Naive B cell (primary cell): Measurements from ENCODE around the gene SETD1B. TPM values are rescaled to one million over a fixed set of nuclear protein-coding genes. Genes with fewer than 3 reads are reported as not detected.

ENCODE experiments used
- ATAC-seq, 2 donors: fragments of 150-1000 bp; cut with Tn5 transposase; 2 replicates each; pipeline ENCODE4 v1.10.0; 2021; ENCODE audit warnings: low read depth in 2 of 2, mild to moderate bottlenecking in 2 of 2, moderate library complexity in 2 of 2
- DNase-seq: peaks from one replicate; pipeline ENCODE4 v3.0.0; 2022
- H3K27ac Mint-ChIP-seq, 6 donors: one replicate each; pipeline ENCODE4 v1.8.0; 2020 to 2022; ENCODE audit warnings: mild to moderate bottlenecking in 6 of 6, mixed read lengths in 6 of 6, moderate library complexity in 5 of 6, inconsistent platforms in 2 of 6
- H3K27me3 Mint-ChIP-seq, 3 donors: one replicate each; pipeline ENCODE4 v1.8.0; 2021 to 2022; ENCODE audit warnings: mixed read lengths in 3 of 3, mild to moderate bottlenecking in 1 of 3
- H3K36me3 Mint-ChIP-seq, 2 donors: one replicate each; pipeline ENCODE4 v1.8.0; 2020 to 2022; ENCODE audit warnings: mixed read lengths in 2 of 2, inconsistent platforms in 1 of 2, mild to moderate bottlenecking in 1 of 2
- H3K4me1 Mint-ChIP-seq, 3 donors: one replicate each; pipeline ENCODE4 v1.8.0; 2020 to 2022; ENCODE audit warnings: mixed read lengths in 3 of 3, inconsistent platforms in 1 of 3, mild to moderate bottlenecking in 1 of 3, moderate library complexity in 1 of 3
- H3K4me3 Mint-ChIP-seq, 8 donors: one replicate each; pipeline ENCODE4 v1.8.0; 2020 to 2022; ENCODE audit warnings: mild to moderate bottlenecking in 8 of 8, mixed read lengths in 8 of 8, moderate library complexity in 8 of 8, inconsistent platforms in 2 of 8
- H3K9me3 Mint-ChIP-seq, 7 donors: one replicate each; pipeline ENCODE4 v1.8.0; 2020 to 2022; ENCODE audit warnings: mixed read lengths in 7 of 7, mild to moderate bottlenecking in 5 of 7, inconsistent platforms in 2 of 7, moderate library complexity in 1 of 7
- polyA plus RNA-seq, 6 donors: library from polyadenylated mRNA; unstranded; fragments of 300-500 nt; fragmentation: Illumina TruSeq; gene quantifications; one replicate each; pipeline ENCODE4 v1.2.3, GENCODE V29; 2021; ENCODE audit warnings: low read depth in 6 of 6

Gene SETD1B
- polyA plus RNA-seq, 6 donors from 2014 or later, result 0.64 to 3.0 (median 0.91) TPM

DNA sequence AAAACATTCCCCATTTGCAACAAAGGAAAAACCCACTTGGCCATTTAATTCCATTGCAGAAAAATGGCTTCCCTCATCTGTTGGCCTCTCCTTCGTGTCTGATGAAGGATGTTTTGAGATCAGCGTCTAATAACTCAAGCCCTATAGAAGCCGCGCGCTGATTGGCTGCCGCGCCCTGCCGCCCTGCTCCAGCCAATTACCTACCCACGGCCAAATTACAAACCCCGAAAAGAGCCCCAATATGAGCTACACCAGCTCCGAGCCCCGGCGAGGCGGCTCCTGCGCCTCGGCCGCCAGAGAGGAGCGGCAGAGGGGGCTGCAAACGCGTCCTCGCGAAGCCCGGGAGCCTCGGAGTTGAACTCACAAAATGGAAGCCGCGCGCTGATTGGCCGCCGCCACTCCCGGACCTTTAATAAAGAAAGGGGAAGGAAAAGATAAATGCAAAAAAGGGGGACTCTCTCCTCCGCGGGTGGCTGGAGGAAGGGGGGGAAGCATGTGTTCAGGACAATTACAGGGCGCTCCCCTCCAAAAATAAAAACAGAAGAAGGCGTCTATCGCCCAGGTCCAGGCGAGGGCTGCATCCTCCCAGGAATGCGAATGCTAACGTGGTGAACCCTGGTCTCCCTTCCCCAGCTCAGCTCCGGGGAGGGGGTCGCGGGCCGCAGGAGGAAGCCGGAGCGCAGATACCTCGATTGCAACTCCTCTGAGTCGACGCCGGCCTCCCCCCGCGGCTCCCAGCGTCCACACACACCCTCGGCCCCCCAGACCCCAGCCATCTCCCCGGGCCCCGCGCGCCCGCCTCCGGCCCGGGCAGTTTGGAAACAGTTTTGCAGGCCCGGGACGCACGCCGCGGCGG is 738 bp upstream of the SETD1B start:
- ATAC-seq (peak; percentile 46 to 56), DNase-seq (peak; percentile 97)
- H3K4me3 Mint-ChIP-seq, result peak overlapping the region; percentile 90 to 99 (median 96)
- no peaks in the 10 kb centered on the region for H3K9me3 Mint-ChIP-seq
- peak overlapping the region; percentile 94 to 99 (median 98) for H3K27ac Mint-ChIP-seq
- H3K27me3 Mint-ChIP-seq, result no peaks in the 10 kb centered on the region
- H3K36me3 Mint-ChIP-seq, result peaks cover 4 to 7% of the 10 kb centered on the region in 2 donors
- H3K4me1 Mint-ChIP-seq, result peaks cover 43 to 58% (median 45%) of the 10 kb centered on the region in 3 donors

GRCh38 chr12:121804417-121805111 is 755 bp downstream of the SETD1B start:
- no peaks in the 10 kb centered on the region for H3K9me3 Mint-ChIP-seq
- H3K27ac Mint-ChIP-seq, result peak overlapping the region; percentile 96 to 99 (median 98)
- H3K27me3 Mint-ChIP-seq, result no peaks in the 10 kb centered on the region
- peak; percentile 11 to 16 for ATAC-seq
- peak; percentile 74 for DNase-seq
- peaks cover 42 to 52% (median 44%) of the 10 kb centered on the region in 3 donors for H3K4me1 Mint-ChIP-seq
- H3K36me3 Mint-ChIP-seq, result peaks cover 4 to 10% of the 10 kb centered on the region in 2 donors
- peak overlapping the region; percentile 93 to 99 (median 98) for H3K4me3 Mint-ChIP-seq

DNA sequence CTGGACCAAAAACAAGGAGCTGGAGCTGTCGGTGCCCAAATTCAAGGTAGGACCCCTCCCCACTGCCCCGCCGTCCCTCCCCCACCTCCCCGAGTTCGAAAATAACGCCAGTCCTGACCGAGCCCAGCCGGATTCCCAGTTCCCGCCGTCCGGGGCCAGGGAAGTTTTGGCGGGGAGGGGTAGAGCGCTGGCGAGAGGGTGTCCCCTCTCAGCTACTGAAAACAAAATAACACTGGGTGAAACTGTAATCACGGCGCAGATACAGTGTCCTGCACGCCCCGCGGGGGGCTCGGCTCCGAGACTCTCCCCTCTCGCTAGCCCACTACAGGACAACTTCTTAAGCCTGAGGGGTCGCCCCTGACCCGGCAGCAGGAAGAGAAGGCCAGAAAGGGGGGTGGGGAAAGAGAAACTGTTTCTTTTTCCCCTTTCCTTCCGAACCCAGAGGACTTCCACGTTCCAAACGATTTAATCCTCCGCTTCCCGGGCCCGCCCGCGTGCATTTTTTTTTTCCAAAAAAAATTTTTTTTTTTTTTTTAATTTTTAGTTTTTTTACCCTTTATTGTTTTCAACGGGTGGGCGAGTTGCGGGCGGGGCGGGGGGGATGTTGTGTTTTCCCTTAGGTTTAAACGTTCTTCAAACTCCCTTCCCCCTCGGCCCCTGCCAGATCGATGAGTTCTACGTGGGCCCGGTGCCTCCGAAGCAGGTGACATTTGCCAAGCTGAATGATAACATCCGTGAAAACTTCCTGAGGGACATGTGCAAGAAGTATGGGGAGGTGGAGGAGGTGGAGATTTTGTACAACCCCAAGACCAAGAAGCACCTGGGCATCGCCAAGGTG is 1.6 kb downstream of the SETD1B start:
- H3K4me1 Mint-ChIP-seq, result peaks cover 42 to 52% (median 48%) of the 10 kb centered on the region in 3 donors
- H3K36me3 Mint-ChIP-seq, result peaks cover 4 to 13% of the 10 kb centered on the region in 2 donors
- peak overlapping the region; percentile 93 to 99 (median 98) for H3K4me3 Mint-ChIP-seq
- H3K9me3 Mint-ChIP-seq, result no peaks in the 10 kb centered on the region
- DNase-seq (no peak), ATAC-seq (no peak)
- peak overlapping the region; percentile 76 to 99 (median 98) for H3K27ac Mint-ChIP-seq
- H3K27me3 Mint-ChIP-seq, result no peaks in the 10 kb centered on the region

DNA sequence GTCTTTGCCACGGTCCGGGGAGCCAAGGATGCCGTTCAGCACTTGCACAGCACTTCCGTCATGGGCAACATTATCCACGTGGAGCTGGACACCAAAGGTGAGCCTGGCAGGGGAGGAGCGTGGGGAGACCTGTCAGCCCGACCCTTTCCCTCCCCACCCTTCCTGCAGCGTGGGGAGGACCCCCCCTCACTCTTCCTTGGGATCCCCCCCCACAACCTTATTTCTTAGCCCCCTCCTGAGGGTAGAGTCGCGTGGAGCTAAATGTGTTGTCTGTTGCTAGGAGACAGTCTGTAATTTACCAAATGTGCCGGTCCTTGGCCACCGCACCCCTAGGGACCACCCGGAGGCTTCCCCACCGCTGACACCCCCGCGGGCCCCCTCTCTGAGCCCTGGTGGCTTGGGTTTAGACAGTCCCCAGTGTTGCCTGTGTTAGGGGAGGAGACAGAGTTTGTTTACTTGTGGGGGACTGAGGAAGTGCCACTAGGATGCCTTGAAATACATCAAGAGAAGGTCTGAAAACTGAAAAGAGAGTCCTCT is 2.3 kb downstream of the SETD1B start:
- Mint-ChIP-seq H3K4me1 (peaks cover 46 to 56% (median 54%) of the 10 kb centered on the region in 3 donors), H3K4me3 (peak overlapping the region; percentile 93 to 99 (median 98)), H3K27ac (peak overlapping the region; percentile 88 to 99 (median 98)), H3K27me3 (no peaks in the 10 kb centered on the region), H3K36me3 (peaks cover 4 to 13% of the 10 kb centered on the region in 2 donors), H3K9me3 (no peaks in the 10 kb centered on the region)
- ATAC-seq, result peak; percentile 38 to 48
- DNase-seq, result peak; percentile 77

DNA sequence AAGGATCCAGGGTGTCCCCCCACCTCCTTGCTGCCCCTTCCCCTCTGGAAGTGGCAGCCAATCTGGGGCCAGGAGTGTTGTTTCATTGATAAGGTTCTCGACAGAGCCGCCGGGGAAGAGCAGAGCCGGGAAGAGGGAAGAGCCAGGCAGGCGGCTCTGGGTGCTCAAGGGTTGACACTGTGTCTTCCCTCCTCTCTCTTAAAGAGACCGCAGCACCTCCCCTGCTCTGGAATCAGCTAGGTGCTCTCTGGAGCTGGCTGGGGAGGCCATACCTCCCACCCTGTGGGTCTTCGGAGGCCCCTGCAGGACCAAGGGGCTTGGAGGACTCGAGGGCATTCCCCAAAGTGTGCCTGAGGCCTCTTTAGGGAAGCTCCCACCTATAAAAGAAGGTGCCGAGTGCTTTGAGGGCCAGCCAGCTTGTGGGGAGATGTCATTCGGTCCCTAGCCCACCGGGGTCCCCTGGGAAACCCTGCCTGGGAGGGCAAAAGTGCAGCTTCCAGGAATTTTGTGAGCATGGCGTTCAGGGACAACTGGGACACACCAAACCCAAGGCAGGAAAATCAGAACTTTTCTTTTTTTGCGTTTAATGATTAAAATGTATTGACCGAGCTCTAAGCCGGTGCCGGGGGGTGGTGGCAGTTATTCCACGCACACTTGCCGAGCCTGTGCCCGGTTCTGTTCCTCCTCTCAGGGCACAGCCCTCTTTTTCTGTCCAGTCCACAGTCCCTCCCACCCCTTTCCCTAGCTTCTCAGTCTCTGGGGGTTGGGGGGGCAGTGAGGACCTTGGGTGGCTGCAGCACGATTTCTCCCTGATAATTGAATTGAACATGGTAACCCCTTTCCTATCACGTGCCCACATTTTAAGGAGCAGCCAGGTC is 3.0 kb downstream of the SETD1B start:
- peak overlapping the region; percentile 93 to 99 (median 98) for H3K4me3 Mint-ChIP-seq
- H3K9me3 Mint-ChIP-seq, result no peaks in the 10 kb centered on the region
- ATAC-seq (no peak), DNase-seq (no peak)
- H3K36me3 Mint-ChIP-seq, result peaks cover 4 to 13% of the 10 kb centered on the region in 2 donors
- H3K4me1 Mint-ChIP-seq, result peaks cover 47 to 61% (median 56%) of the 10 kb centered on the region in 3 donors
- H3K27ac Mint-ChIP-seq, result peak overlapping the region; percentile 88 to 99 (median 98)
- H3K27me3 Mint-ChIP-seq, result no peaks in the 10 kb centered on the region

- H3K4me3 Mint-ChIP-seq, result peak overlapping the region; percentile 66 to 93 (median 76)
- H3K27ac Mint-ChIP-seq, result peak overlapping the region in 5 of 6 donors; percentile 28 to 98 (median 90)
Measured at GRCh38 chr12:121807642-121808347, 4.0 kb downstream of the SETD1B start.

DNA sequence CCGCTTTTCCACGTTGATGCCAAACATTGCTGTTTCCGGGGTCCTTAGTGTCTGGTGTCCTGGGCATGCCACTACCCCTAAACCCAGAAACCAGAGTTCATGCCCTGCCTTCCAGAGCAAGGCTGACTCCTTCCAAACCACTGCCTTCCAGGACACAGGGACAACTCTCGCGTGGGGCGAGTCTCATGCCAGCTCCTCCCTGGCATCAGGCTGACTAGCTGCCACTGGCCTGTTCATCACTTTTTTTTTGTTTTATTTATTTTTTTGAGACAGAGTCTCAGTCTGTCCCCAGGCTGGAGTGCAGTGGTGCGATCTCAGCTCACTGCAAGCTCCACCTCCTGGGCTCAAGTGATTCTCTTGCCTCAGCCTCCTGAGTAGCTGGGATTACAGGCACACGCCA is 4.8 kb downstream of the SETD1B start:
- Mint-ChIP-seq H3K27me3 (no peaks in the 10 kb centered on the region), H3K36me3 (peaks cover 4 to 13% of the 10 kb centered on the region in 2 donors), H3K27ac (peak overlapping the region in 4 of 6 donors; percentile 10 to 98 (median 61)), H3K4me3 (peak overlapping the region in 6 of 8 donors; percentile 15 to 93 (median 38)), H3K9me3 (no peaks in the 10 kb centered on the region), H3K4me1 (peaks cover 47 to 75% (median 59%) of the 10 kb centered on the region in 3 donors)
- no peak for ATAC-seq
- no peak for DNase-seq

More at GRCh38 chr12:121807642-121808347, 4.0 kb downstream of the SETD1B start:
- DNase-seq (peak; percentile 53), ATAC-seq (peak; percentile 9 to 16)
- H3K4me1 Mint-ChIP-seq, result peaks cover 44 to 66% (median 58%) of the 10 kb centered on the region in 3 donors
- H3K27me3 Mint-ChIP-seq, result no peaks in the 10 kb centered on the region
- no peaks in the 10 kb centered on the region for H3K9me3 Mint-ChIP-seq
- H3K36me3 Mint-ChIP-seq, result peaks cover 4 to 13% of the 10 kb centered on the region in 2 donors

- Mint-ChIP-seq H3K27ac (peak overlapping the region in 1 of 6 donors; percentile 82), H3K36me3 (peaks cover 4 to 13% of the 10 kb centered on the region in 2 donors), H3K4me3 (peak overlapping the region in 1 of 8 donors; percentile 33), H3K9me3 (no peaks in the 10 kb centered on the region), H3K4me1 (peaks cover 49 to 77% (median 59%) of the 10 kb centered on the region in 3 donors), H3K27me3 (no peaks in the 10 kb centered on the region)
- no peak for DNase-seq
- no peak for ATAC-seq
Measured at GRCh38 chr12:121809712-121810116, 5.9 kb downstream of the SETD1B start.

DNA sequence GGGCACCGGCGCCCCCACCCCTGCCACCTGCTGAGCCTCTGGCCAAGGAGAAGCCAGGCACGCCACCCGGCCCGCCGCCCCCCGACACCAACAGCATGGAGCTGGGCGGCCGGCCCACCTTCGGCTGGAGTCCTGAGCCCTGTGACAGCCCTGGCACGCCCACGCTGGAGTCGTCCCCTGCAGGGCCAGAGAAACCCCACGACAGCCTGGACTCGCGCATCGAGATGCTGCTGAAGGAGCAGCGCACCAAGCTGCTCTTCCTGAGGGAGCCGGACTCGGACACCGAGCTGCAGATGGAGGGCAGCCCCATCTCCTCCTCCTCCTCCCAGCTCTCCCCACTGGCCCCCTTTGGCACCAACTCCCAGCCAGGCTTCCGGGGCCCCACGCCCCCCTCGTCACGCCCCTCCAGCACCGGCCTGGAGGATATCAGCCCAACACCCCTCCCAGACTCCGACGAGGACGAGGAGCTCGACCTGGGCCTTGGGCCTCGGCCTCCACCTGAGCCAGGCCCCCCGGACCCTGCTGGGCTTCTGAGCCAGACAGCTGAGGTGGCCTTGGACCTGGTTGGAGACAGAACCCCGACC is 6.5 kb downstream of the SETD1B start:
- Mint-ChIP-seq H3K9me3 (no peaks in the 10 kb centered on the region), H3K27me3 (no peaks in the 10 kb centered on the region), H3K27ac (no peak overlapping the region), H3K4me1 (peaks cover 49 to 74% (median 59%) of the 10 kb centered on the region in 3 donors), H3K4me3 (no peak overlapping the region), H3K36me3 (peaks cover 4 to 13% of the 10 kb centered on the region in 2 donors)
- ATAC-seq (no peak), DNase-seq (no peak)

DNA sequence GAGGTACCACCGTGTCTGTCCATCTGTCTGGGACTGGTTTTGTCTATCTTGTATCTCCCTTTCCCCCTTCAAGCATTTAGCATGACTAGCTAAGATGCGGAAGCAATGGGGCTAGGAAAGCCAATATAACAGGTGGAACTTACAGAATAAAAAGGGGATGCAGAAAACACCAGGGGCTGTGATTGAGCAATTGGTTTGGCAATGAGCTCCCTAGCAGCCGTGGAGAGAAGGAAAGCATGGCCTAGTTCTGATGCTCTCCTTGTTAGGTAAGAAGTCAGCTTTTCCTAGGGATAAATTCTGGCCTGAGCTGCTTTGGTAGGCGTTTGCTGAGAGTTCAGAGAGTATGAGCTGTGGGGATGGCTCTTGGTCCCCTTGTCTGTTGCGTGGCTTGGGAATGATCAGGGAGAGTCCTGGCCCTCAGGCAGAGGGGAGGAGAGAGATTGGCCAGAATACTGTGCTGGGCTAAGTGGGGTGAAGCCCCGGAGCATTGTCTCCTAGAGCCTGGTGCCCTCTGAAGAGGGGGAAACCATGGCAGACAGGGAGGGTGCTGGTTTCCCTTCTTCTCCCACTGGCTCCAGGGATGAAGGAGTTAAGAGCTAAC is 7.1 kb downstream of the SETD1B start:
- peak overlapping the region in 4 of 6 donors; percentile 16 to 95 (median 83) for H3K27ac Mint-ChIP-seq
- peaks cover 4 to 13% of the 10 kb centered on the region in 2 donors for H3K36me3 Mint-ChIP-seq
- H3K27me3 Mint-ChIP-seq, result no peaks in the 10 kb centered on the region
- H3K4me1 Mint-ChIP-seq, result peaks cover 45 to 70% (median 53%) of the 10 kb centered on the region in 3 donors
- H3K4me3 Mint-ChIP-seq, result peak overlapping the region; percentile 45 to 83 (median 76)
- DNase-seq (no peak), ATAC-seq (no peak)
- H3K9me3 Mint-ChIP-seq, result no peaks in the 10 kb centered on the region
